Left ventricle myocardium superior (tissue), 1 donor: ENCODE results near the gene TP53. TPM values are rescaled to one million over a fixed set of nuclear protein-coding genes. Genes with fewer than 3 reads are reported as not detected.

Experiments used
- total RNA-seq: library from RNA; stranded (reverse); fragmentation: NEBNext Ultra II Directional; extraction: Animal tissue kit (Norgen Biotek cat#: 25700); gene quantifications from one replicate; pipeline ENCODE4 v1.2.1, GENCODE V29; 2021
- donor health status: DM: no; HTN: yes; CAD: no; lungs with severe emphysema.

TP53 gene
- total RNA-seq, 1 donor from 2014 or later = 13.7 TPM

Other genes starting within 250 kb of the TP53 start
- gene FGF11, start 248.0 kb downstream of the TP53 start, total RNA-seq = 13.8 TPM
- gene CHRNB1, start 242.4 kb downstream of the TP53 start, total RNA-seq = 9.6 TPM
- gene ZBTB4, start 207.9 kb downstream of the TP53 start, total RNA-seq = 70.9 TPM
- not detected for gene SLC35G6, start 206.0 kb downstream of the TP53 start, total RNA-seq
- gene POLR2A, start 203.1 kb downstream of the TP53 start, total RNA-seq = 39.1 TPM
- 36.9 TPM for gene TNFSF12, start 138.4 kb downstream of the TP53 start, total RNA-seq
- gene TNFSF13, start 128.7 kb downstream of the TP53 start, total RNA-seq = 8.5 TPM
- 32.8 TPM for gene SENP3, start 125.6 kb downstream of the TP53 start, total RNA-seq
- gene CD68, start 107.9 kb downstream of the TP53 start, total RNA-seq = 26.6 TPM
- 28.0 TPM for gene MPDU1, start 103.6 kb downstream of the TP53 start, total RNA-seq
- gene SOX15, start 97.4 kb downstream of the TP53 start, total RNA-seq = 1.2 TPM
- 103 TPM for gene FXR2, start 72.6 kb downstream of the TP53 start, total RNA-seq
- 74.4 TPM for gene SAT2, start 59.7 kb downstream of the TP53 start, total RNA-seq
- gene SHBG, start 57.4 kb downstream of the TP53 start, total RNA-seq = not detected
- 3.2 TPM for gene ATP1B2, start 36.6 kb downstream of the TP53 start, total RNA-seq
- 5.3 TPM for gene WRAP53, start 987 bp upstream of the TP53 start, total RNA-seq
- gene EFNB3, start 17.7 kb upstream of the TP53 start, total RNA-seq = 0.25 TPM
- gene DNAH2, start 30.3 kb upstream of the TP53 start, total RNA-seq = 0.05 TPM
- 28.1 TPM for gene KDM6B, start 146.7 kb upstream of the TP53 start, total RNA-seq
- gene TMEM88, start 167.6 kb upstream of the TP53 start, total RNA-seq = 32.6 TPM
- 93.2 TPM for gene NAA38, start 170.1 kb upstream of the TP53 start, total RNA-seq
- gene CYB5D1, start 170.5 kb upstream of the TP53 start, total RNA-seq = 25.6 TPM
- gene CHD3, start 201.3 kb upstream of the TP53 start, total RNA-seq = 13.1 TPM
- gene RNF227, start 228.8 kb upstream of the TP53 start, total RNA-seq = 1.1 TPM
- gene KCNAB3, start 242.4 kb upstream of the TP53 start, total RNA-seq = 0.52 TPM
- 107 TPM for gene TRAPPC1, start 244.5 kb upstream of the TP53 start, total RNA-seq
- 10.8 TPM for gene CNTROB, start 244.7 kb upstream of the TP53 start, total RNA-seq